HCT116 (cell line): Measurements from ENCODE around the gene RIC8A. TPM values are rescaled to one million over a fixed set of nuclear protein-coding genes. Genes with fewer than 3 reads are reported as not detected.

Experiments used
- ATAC-seq: fragments of 200-7000 bp; cut with Tn5 transposase; 2 replicates; pipeline ENCODE4 v1.9.1; 2020; ENCODE audit warnings: mild to moderate bottlenecking, moderate library complexity
- BruUV-seq: library from RNA; stranded (reverse); fragments of 400-500 nt; replicated peaks from 2 replicates; lab custom pipeline; 2021; lab: Mats Ljungman, UMichigan
- CTCF ChIA-PET: fragments of 300-600 bp; sonication (Branson Sonifier 250); formaldehyde crosslinking; loops from one replicate; lab custom pipeline; 2021; ENCODE audit warnings: antibody characterized with exemption; lab: Charles Lee
- POLR2A ChIA-PET: fragments of 300-600, 350-600 bp; sonication (Branson Sonifier 250); formaldehyde crosslinking; loops from one replicate; lab custom pipeline; 2021; ENCODE audit warnings: antibody characterized with exemption; lab: Charles Lee
- RAD21 ChIA-PET, 2 experiments: fragments of 300-600 bp; sonication (Branson Sonifier 250); formaldehyde crosslinking; loops; one replicate each; lab custom pipeline; 2023; ENCODE audit warnings: low total read pairs in 2 of 2; ENCODE audit not compliant: uncharacterized antibody in 2 of 2, unreplicated experiment in 2 of 2, low non-redundant PET in 1 of 2; lab: Charles Lee
- DNase-seq: peaks from one replicate; pipeline ENCODE4 v3.0.0-alpha.2; 2010; ENCODE audit warnings: low read depth, low spot score
- H2AFZ ChIP-seq: fragments of 200-600 bp; shearing (Covaris generic), sonication (generic); 2 replicates; pipeline ENCODE4 v1.6.1; 2017; ENCODE audit warnings: low read depth, mixed run types, mixed read lengths, antibody characterized with exemption, low read length; ENCODE audit not compliant: poor library complexity, severe bottlenecking
- H3K27ac ChIP-seq: 2 replicates; pipeline ENCODE4 v1.5.1; 2012; ENCODE audit warnings: low read depth, low read length
- H3K27me3 ChIP-seq: fragments of 200-600 bp; sonication (generic); 2 replicates; pipeline ENCODE4 v1.6.1; 2016; ENCODE audit warnings: mixed run types, low read length, mixed read lengths; ENCODE audit not compliant: insufficient read depth
- H3K36me3 ChIP-seq, 2 experiments: fragments of 200-500 bp in 1 of 2; fragments of 200-600 bp in 1 of 2; sonication (Bioruptor generic) in 1 of 2; sonication (generic) in 1 of 2; 2 replicates each; pipeline versions ENCODE4 v1.5.1 to v1.6.1; 2014 to 2016; ENCODE audit warnings: low read length in 2 of 2, inconsistent platforms in 1 of 2, mixed read lengths in 1 of 2, mixed run types in 1 of 2; ENCODE audit not compliant: insufficient read depth in 2 of 2, control insufficient read depth in 1 of 2
- H3K4me1 ChIP-seq, 2 experiments: fragments of 200-600 bp in 1 of 2; sonication (generic) in 1 of 2; 2 replicates each; pipeline versions ENCODE4 v1.5.1 to v1.6.1; 2012 to 2017; ENCODE audit warnings: low read length in 2 of 2, inconsistent platforms in 1 of 2, mild to moderate bottlenecking in 1 of 2, mixed read lengths in 1 of 2, mixed run types in 1 of 2, moderate library complexity in 1 of 2; ENCODE audit not compliant: insufficient read depth in 2 of 2, control insufficient read depth in 1 of 2
- H3K4me2 ChIP-seq: fragments of 200-600 bp; sonication (generic); 2 replicates; pipeline ENCODE4 v1.6.1; 2017; ENCODE audit warnings: mixed run types, low read length, mixed read lengths
- H3K4me3 ChIP-seq, 2 experiments: fragments of 200-600 bp in 1 of 2; sonication (generic) in 1 of 2; replicated peaks in 1 of 2; 2 replicates each; pipeline ENCODE4 v1.5.1; 2011 to 2016; ENCODE audit warnings: low read length in 2 of 2, control low read depth in 1 of 2, low read depth in 1 of 2, mild to moderate bottlenecking in 1 of 2, mixed read lengths in 1 of 2, mixed run types in 1 of 2
- H3K79me2 ChIP-seq: fragments of 200-600 bp; sonication (generic); 2 replicates; pipeline ENCODE4 v1.6.1; 2017; ENCODE audit warnings: mild to moderate bottlenecking, mixed run types, low read length, moderate library complexity, mixed read lengths; ENCODE audit not compliant: insufficient read depth
- H3K9ac ChIP-seq: fragments of 200-600 bp; sonication (generic); 2 replicates; pipeline ENCODE4 v1.6.1; 2016; ENCODE audit warnings: low read length, mixed read lengths
- H3K9me2 ChIP-seq: fragments of 200-600 bp; sonication (generic), shearing (Covaris generic); 2 replicates; pipeline ENCODE4 v1.6.1; 2017; ENCODE audit warnings: mixed run types, mild to moderate bottlenecking, moderate library complexity; ENCODE audit not compliant: insufficient read depth
- H3K9me3 ChIP-seq, 2 experiments: fragments of 200-500 bp in 1 of 2; fragments of 200-600 bp in 1 of 2; sonication (Bioruptor generic) in 1 of 2; sonication (generic) in 1 of 2; 2 replicates each; pipeline ENCODE4 v1.6.1; 2014 to 2017; ENCODE audit warnings: low read length in 2 of 2, mixed read lengths in 2 of 2, inconsistent platforms in 1 of 2, low read depth in 1 of 2, mild to moderate bottlenecking in 1 of 2, mixed run types in 1 of 2, moderate library complexity in 1 of 2; ENCODE audit not compliant: control insufficient read depth in 1 of 2, insufficient read depth in 1 of 2
- H4K20me1 ChIP-seq: fragments of 200-600 bp; sonication (generic), shearing (Covaris generic); 2 replicates; pipeline ENCODE4 v1.6.1; 2017; ENCODE audit warnings: mixed run types, mild to moderate bottlenecking, moderate library complexity; ENCODE audit not compliant: insufficient read depth
- CEBPB ChIP-seq: IDR thresholded peaks from 2 replicates; pipeline ENCODE4 v1.6.1; 2012; ENCODE audit warnings: low read depth
- ELF1 ChIP-seq: IDR thresholded peaks from 2 replicates; pipeline ENCODE4 v1.6.1; 2012; ENCODE audit warnings: low read depth, borderline replicate concordance
- EZH2 ChIP-seq: fragments of 200-600 bp; sonication (generic); IDR thresholded peaks from 2 replicates; pipeline ENCODE4 v1.6.1; 2017; ENCODE audit warnings: antibody characterized with exemption, mixed run types
- EZH2phosphoT487 ChIP-seq: fragments of 200-600 bp; IDR thresholded peaks from 2 replicates; pipeline ENCODE4 v1.6.1; 2018; ENCODE audit warnings: antibody characterized with exemption, borderline replicate concordance
- FOSL1 ChIP-seq: IDR thresholded peaks from 2 replicates; pipeline ENCODE4 v1.6.1; 2012; ENCODE audit warnings: low read depth
- JUND ChIP-seq: IDR thresholded peaks from 2 replicates; pipeline ENCODE4 v1.6.1; 2012
- POLR2A ChIP-seq: IDR thresholded peaks from 2 replicates; pipeline ENCODE4 v1.7.0; 2011; ENCODE audit warnings: borderline replicate concordance; ENCODE audit not compliant: insufficient read depth, insufficient read length; ENCODE audit errors: extremely low read depth
- RAD21 ChIP-seq: IDR thresholded peaks from 2 replicates; pipeline ENCODE4 v1.6.1; 2012; ENCODE audit warnings: low read depth, mild to moderate bottlenecking
- SIN3A ChIP-seq: IDR thresholded peaks from 2 replicates; pipeline ENCODE4 v1.6.1; 2012; ENCODE audit warnings: low read depth
- TCF7L2 ChIP-seq: IDR thresholded peaks from 2 replicates; pipeline ENCODE4 v1.7.0; 2011; ENCODE audit warnings: borderline replicate concordance, inconsistent platforms; ENCODE audit not compliant: insufficient read depth, insufficient read length; ENCODE audit errors: extremely low read depth
- ZFX ChIP-seq: fragments of 450-650 bp; IDR thresholded peaks from 2 replicates; pipeline ENCODE4 v1.6.1; 2017
- intact Hi-C: fragments of 100-400 bp; cut with micrococcal nuclease; formaldehyde crosslinking; loops from 2 replicates; pipeline ENCODE4 v1.10.0; 2022
- total RNA-seq: library from RNA; stranded (reverse); gene quantifications from one replicate; pipeline ENCODE4 v1.2.1, GENCODE V29; 2021; ENCODE audit not compliant: unreplicated experiment

The RIC8A gene
- total RNA-seq, 1 experiment from 2014 or later, result 75.2 TPM

DNA sequence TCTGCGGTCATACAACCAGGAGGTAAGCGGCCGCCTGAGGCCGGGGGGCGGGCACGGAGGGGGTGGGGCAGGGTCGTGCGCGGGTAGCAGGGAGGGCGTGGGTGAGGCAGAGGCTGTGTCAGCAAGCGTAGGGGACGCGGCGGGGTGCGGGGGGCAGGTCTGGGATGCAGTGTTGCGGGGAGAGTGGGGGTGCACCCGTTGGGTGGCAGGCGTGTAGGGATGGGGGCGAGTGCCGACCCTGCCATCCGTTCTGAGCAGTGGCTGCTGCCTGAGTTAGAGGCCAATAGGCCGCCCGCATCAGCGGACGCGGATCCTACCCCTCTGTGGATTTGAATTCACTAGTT lies 1.4 kb downstream of the RIC8A start:
- Histone ChIP-seq H3K9ac (peak overlapping the region; percentile 89), H4K20me1 (no peaks in the 10 kb centered on the region), H3K79me2 (peaks cover 72% of the 10 kb centered on the region), H3K27ac (peak overlapping the region; percentile 94), H3K36me3 (peaks cover 38 to 63% of the 10 kb centered on the region in 2 experiments), H3K9me3 (no peaks in the 10 kb centered on the region), H3K27me3 (no peaks in the 10 kb centered on the region), H3K4me2 (peak overlapping the region; percentile 91), H3K4me3 (peak overlapping the region; percentile 76 to 99), H3K4me1 (peaks cover 16 to 24% of the 10 kb centered on the region in 2 experiments), H3K9me2 (no peaks in the 10 kb centered on the region), H2AFZ (no peak overlapping the region)
- ATAC-seq, result peak; percentile 20
- RAD21 ChIA-PET, result no interaction called here
- CTCF ChIA-PET, result no interaction called here
- POLR2A ChIA-PET, result no interaction called here
- intact Hi-C loops, result no loop called here
- no TSS peak for BruUV-seq
- TF ChIP-seq SIN3A, result no peak
- TF ChIP-seq EZH2phosphoT487, result no peak
- TF ChIP-seq ZFX, result peak; percentile 34; the same call in 1 of the 2 replicates
- no peak for DNase-seq

DNA sequence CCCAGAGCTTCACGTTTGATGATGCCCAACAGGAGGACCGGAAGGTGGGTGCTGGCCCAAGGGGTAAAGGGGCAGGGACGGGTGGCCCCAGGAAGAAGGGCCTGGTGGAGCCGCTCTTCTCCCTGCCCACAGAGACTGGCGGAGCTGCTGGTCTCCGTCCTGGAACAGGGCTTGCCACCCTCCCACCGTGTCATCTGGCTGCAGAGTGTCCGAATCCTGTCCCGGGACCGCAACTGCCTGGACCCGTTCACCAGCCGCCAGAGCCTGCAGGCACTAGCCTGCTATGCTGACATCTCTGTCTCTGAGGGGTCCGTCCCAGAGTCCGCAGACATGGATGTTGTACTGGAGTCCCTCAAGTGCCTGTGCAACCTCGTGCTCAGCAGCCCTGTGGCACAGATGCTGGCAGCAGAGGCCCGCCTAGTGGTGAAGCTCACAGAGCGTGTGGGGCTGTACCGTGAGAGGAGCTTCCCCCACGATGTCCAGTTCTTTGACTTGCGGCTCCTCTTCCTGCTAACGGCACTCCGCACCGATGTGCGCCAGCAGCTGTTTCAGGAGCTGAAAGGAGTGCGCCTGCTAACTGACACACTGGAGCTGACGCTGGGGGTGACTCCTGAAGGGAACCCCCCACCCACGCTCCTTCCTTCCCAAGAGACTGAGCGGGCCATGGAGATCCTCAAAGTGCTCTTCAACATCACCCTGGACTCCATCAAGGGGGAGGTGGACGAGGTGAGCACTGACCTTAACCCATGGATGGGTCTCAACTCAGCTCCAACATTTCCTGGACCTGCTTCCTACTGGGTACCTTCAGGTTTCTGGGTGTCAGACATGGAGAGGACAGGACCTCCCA lies 2.0 kb downstream of the RIC8A start:
- H3K4me1 ChIP-seq, result peaks cover 16 to 24% of the 10 kb centered on the region in 2 experiments
- H3K9ac ChIP-seq, result peak overlapping the region; percentile 89
- intact Hi-C loops, result no loop called here
- no peaks in the 10 kb centered on the region for H3K27me3 ChIP-seq
- peaks cover 39 to 63% of the 10 kb centered on the region in 2 experiments for H3K36me3 ChIP-seq
- ATAC-seq, result no peak
- CTCF ChIA-PET, result no interaction called here
- H4K20me1 ChIP-seq, result no peaks in the 10 kb centered on the region
- RAD21 ChIA-PET, result no interaction called here
- TF ChIP-seq FOSL1 (no peak), CEBPB (no peak), POLR2A (no peak), EZH2phosphoT487 (no peak), SIN3A (no peak), EZH2 (no peak), RAD21 (no peak), ELF1 (no peak), TCF7L2 (no peak), JUND (no peak)
- H3K4me2 ChIP-seq, result peak overlapping the region; percentile 91
- peaks cover 69% of the 10 kb centered on the region for H3K79me2 ChIP-seq
- no peak overlapping the region for H2AFZ ChIP-seq
- peak overlapping the region; percentile 76 to 99 for H3K4me3 ChIP-seq
- BruUV-seq, result TSS peak; percentile 18
- H3K9me3 ChIP-seq, result no peaks in the 10 kb centered on the region
- POLR2A ChIA-PET, result no interaction called here
- no peak for DNase-seq
- no peaks in the 10 kb centered on the region for H3K9me2 ChIP-seq
- H3K27ac ChIP-seq, result peak overlapping the region; percentile 94
